Right lobe of liver (tissue), 6 donors: ENCODE measurements around the gene UNC93A. TPM values are rescaled to one million over a fixed set of nuclear protein-coding genes. Genes with fewer than 3 reads are reported as not detected.
"Not testable (repeated sequence)": the region's sequence is repeated elsewhere in the genome, so short reads cannot be mapped to it uniquely, and the experiment has no call there.

Experiments
- ATAC-seq, 4 donors: fragments of 200-7000 bp; cut with Tn5 transposase; one replicate each; pipeline ENCODE4 v1.9.1; 2020; ENCODE audit warnings: mild to moderate bottlenecking in 4 of 4, moderate library complexity in 4 of 4
- DNase-seq, 3 donors: peaks; one replicate each; pipeline ENCODE4 v3.0.0-alpha.2; 2020
- H3K27ac ChIP-seq, 3 donors: fragments of 200-600 bp; one replicate each; pipeline ENCODE4 v1.8.0; 2022
- H3K27me3 ChIP-seq, 2 donors: fragments of 200-600 bp; one replicate each; pipeline ENCODE4 v1.8.0; 2022
- H3K36me3 ChIP-seq, 4 donors: fragments of 200-600 bp; sonication (generic) in 1 of 4; one replicate each; pipeline versions ENCODE4 v1.5.1 to v1.8.0; 2017 to 2022; ENCODE audit warnings: control low read depth in 1 of 4
- H3K4me1 ChIP-seq, 4 donors: fragments of 200-600 bp; sonication (generic) in 1 of 4; one replicate each; pipeline versions ENCODE4 v1.5.1 to v1.8.0; 2017 to 2022; ENCODE audit warnings: control low read depth in 1 of 4
- H3K4me3 ChIP-seq, 3 donors: fragments of 200-600 bp; one replicate each; pipeline ENCODE4 v1.8.0; 2022
- H3K9me3 ChIP-seq, 4 donors: fragments of 200-600 bp; sonication (generic) in 1 of 4; one replicate each; pipeline versions ENCODE4 v1.5.1 to v1.8.0; 2017 to 2022; ENCODE audit warnings: control low read depth in 1 of 4
- CTCF ChIP-seq, 4 donors: fragments of 200-600 bp in 3 of 4; fragments of 450-650 bp in 1 of 4; IDR thresholded peaks; one replicate each; pipeline versions ENCODE4 v1.5.1 to v1.8.0; 2016 to 2022; ENCODE audit warnings: antibody characterized with exemption in 4 of 4, mild to moderate bottlenecking in 2 of 4
- POLR2A ChIP-seq: fragments of 450-650 bp; IDR thresholded peaks from one replicate; pipeline ENCODE4 v1.6.1; 2017; ENCODE audit warnings: antibody characterized with exemption, mild to moderate bottlenecking
- WGBS: methylation state at CpG from one replicate; pipeline ENCODE4 v1.1.6; 2018; ENCODE audit warnings: low coverage, low lambda C conversion rate; ENCODE audit not compliant: insufficient coverage; ENCODE audit errors: missing lambda C conversion rate; 5-methylcytosine and 5-hydroxymethylcytosine counted together
- intact Hi-C, 2 donors: fragments of 100-400 bp; cut with DNase I; formaldehyde crosslinking; loops; one replicate each; pipeline versions ENCODE4 v1.11.2 to v1.14.1; 2022
- total RNA-seq, 6 experiments: library from RNA; depleted of rRNA in 2 of 6; stranded (reverse); fragments of >200 nt in 2 of 6; fragmentation: NEBNext Ultra II Directional in 3 of 6; extraction: Animal tissue kit (Norgen Biotek cat#: 25700) in 3 of 6; gene quantifications; one replicate each; pipeline versions ENCODE4 v1.1.0 to v1.2.4, GENCODE V29; 2016 to 2023
- donor health status: DM: no; HTN: yes; CAD: no.
- donor health status: DM: no; HTN: no; CAD: no.
- donor health status: DM: no; HTN: no; CAD: no.
- donor health status: DM: no; HTN: yes; CAD: no.
- donor health status: DM: no; HTN: yes; CAD: no.

UNC93A gene
- total RNA-seq, 6 experiments from 2014 or later = 1.4 to 15.8 (median 4.9) TPM

GRCh38 chr6:167285077-167285770 lies 5.9 kb upstream of the UNC93A start:
- 24% methylated on average over 9 of the region's 15 CpGs for WGBS
- Histone ChIP-seq H3K9me3 (no peaks in the 10 kb centered on the region), H3K27me3 (no peaks in the 10 kb centered on the region), H3K27ac (peak overlapping the region; percentile 83 to 96 (median 89)), H3K4me3 (peak overlapping the region; percentile 12 to 43 (median 33)), H3K4me1 (peaks cover 0 to 17% (median 2%) of the 10 kb centered on the region in 4 donors), H3K36me3 (no peaks in the 10 kb centered on the region)
- peak; percentile 68 for TF ChIP-seq POLR2A
- TF ChIP-seq CTCF (IDR thresholded peaks at IDR 0.05) = no peak
- peak; percentile 84 to 93 (median 89) for DNase-seq
- intact Hi-C loops = no loop called here
- peak; percentile 78 to 89 (median 85) for ATAC-seq

- intact Hi-C loops = no loop called here
- no peaks in the 10 kb centered on the region for H3K36me3 ChIP-seq
- no peak overlapping the region for H3K27ac ChIP-seq
- ATAC-seq (no peak), DNase-seq (peak in 1 of 3 donors; percentile 1)
- 79% methylated on average over 6 of the region's 13 CpGs for WGBS
- H3K4me3 ChIP-seq = no peak overlapping the region
- peaks cover 0 to 30% (median 5%) of the 10 kb centered on the region in 4 donors for H3K4me1 ChIP-seq
- H3K27me3 ChIP-seq = no peaks in the 10 kb centered on the region
- no peaks in the 10 kb centered on the region for H3K9me3 ChIP-seq
- TF ChIP-seq POLR2A = no peak
- TF ChIP-seq CTCF (IDR thresholded peaks at IDR 0.05) = no peak
Observed at GRCh38 chr6:167287513-167288048, 3.5 kb upstream of the UNC93A start.

- intact Hi-C loops, H3K4me3 ChIP-seq: not testable (repeated sequence)
Observed at GRCh38 chr6:167288591-167289225, 2.4 kb upstream of the UNC93A start.

GRCh38 chr6:167289291-167289690 lies 1.8 kb upstream of the UNC93A start:
- DNase-seq, intact Hi-C loops, H3K36me3 ChIP-seq, ATAC-seq, H3K9me3 ChIP-seq, H3K4me3 ChIP-seq, H3K27me3 ChIP-seq: not testable (repeated sequence)
- peaks cover 0 to 30% (median 5%) of the 10 kb centered on the region in 4 donors for H3K4me1 ChIP-seq
- H3K27ac ChIP-seq = peak overlapping the region in 2 of 3 donors; percentile 16 to 44
- 100% methylated on average over 1 of the region's 2 CpGs for WGBS

More at GRCh38 chr6:167288591-167289225, 2.4 kb upstream of the UNC93A start:
- peak; percentile 64 to 75 (median 71) for ATAC-seq
- Histone ChIP-seq H3K4me1 (peaks cover 0 to 30% (median 5%) of the 10 kb centered on the region in 4 donors), H3K27ac (peak overlapping the region in 2 of 3 donors; percentile 16 to 44)
- DNase-seq = peak in 1 of 3 donors; percentile 62
- 4% methylated on average over 13 of the region's 14 CpGs for WGBS
- TF ChIP-seq CTCF (IDR thresholded peaks at IDR 0.05) = peak; percentile 58 to 65 (median 63)
- not testable (repeated sequence) for H3K9me3 ChIP-seq, H3K27me3 ChIP-seq, H3K36me3 ChIP-seq
